ENCODE data around the gene PRELID3B.
"Not testable (repeated sequence)": the region's sequence is repeated elsewhere in the genome, so short reads cannot be mapped to it uniquely, and the experiment has no call there.

PRELID3B gene

DNA sequence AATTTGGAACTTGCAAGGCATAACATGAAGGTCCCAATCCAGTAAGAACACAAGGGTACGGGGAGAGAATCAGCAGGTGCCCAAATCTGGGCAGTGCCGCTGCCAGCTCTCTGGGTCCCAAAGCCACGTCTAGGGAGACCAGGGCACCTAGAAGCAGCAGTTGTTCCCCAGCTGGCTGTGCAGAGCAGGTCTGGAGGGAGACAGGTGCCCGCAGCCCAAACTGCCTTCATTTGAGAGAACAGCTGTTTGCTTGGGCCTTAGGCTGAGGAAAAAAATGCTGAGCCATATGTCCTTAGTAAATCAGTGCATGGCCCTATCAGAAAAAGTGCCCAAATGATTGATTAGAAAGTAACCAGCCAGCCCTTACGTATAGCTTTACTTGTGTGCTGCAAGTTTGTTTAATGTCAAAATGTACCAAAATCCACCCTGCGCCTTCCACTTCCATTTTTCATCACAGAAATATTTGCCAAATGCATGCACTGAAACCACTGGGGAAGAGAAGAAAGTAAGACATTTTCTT, 9.1 kb upstream of the PRELID3B start:
- Histone ChIP-seq H3K4me3 (no peak overlapping the region), H3K36me3 (no peaks in the 10 kb centered on the region), H3K4me2 (no peak overlapping the region), H4K20me1 (no peaks in the 10 kb centered on the region), H3K27me3 (no peaks in the 10 kb centered on the region), H3K4me1 (peaks cover 12% of the 10 kb centered on the region; the same call in 1 of the 2 replicates), H3K9ac (no peak overlapping the region), H3K27ac (no peak overlapping the region), H3K9me3 (no peaks in the 10 kb centered on the region)
- no peak for TF ChIP-seq Cebpa-rat (IDR thresholded peaks at IDR 0.05)

DNA sequence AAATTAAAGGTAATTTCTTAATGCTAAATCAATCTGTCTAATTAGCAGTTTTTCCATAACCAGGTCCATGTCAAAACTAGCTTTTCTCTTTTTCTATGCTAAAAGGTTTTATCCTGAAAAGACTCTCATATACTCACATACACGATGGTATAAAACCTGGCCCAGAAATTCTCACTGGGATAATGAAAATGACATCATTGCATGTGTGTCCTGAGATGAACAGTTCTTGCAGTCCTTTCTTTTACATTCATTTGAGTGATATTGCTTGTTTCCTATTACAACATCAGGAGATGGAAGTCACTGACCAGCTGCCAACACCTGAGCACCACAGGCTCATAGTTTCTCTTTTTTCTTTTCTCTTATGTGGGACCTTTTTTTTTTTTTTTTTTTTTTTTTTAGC, 7.9 kb upstream of the PRELID3B start:
- Histone ChIP-seq H3K36me3 (no peaks in the 10 kb centered on the region), H3K9me3 (no peaks in the 10 kb centered on the region), H3K9ac (no peak overlapping the region), H3K4me1 (peaks cover 12% of the 10 kb centered on the region; the same call in 1 of the 2 replicates), H3K27me3 (no peaks in the 10 kb centered on the region), H4K20me1 (no peaks in the 10 kb centered on the region), H3K4me2 (no peak overlapping the region), H3K27ac (no peak overlapping the region), H3K4me3 (no peak overlapping the region)
- TF ChIP-seq Cebpa-rat (IDR thresholded peaks at IDR 0.05) = no peak

DNA sequence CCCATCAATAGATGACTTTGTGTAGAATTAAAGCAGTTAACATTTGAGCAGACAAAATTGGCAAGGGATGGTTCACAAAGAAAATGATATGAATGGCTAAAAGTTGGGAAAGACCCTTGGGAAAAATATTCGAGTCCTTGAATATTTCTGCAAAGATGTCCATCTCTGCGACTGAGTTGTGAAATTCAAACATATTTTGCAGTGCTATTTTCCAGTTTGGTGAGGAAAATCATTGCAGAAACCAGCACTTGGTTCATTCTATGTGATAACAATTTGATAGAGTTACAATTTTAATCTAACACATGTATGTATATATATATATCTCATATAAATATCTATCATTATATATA, 6.1 kb upstream of the PRELID3B start:
- H3K27ac ChIP-seq = no peak overlapping the region
- H3K9ac ChIP-seq = no peak overlapping the region
- H3K27me3 ChIP-seq = no peaks in the 10 kb centered on the region
- no peak overlapping the region for H3K4me2 ChIP-seq
- no peaks in the 10 kb centered on the region for H3K36me3 ChIP-seq
- H3K9me3 ChIP-seq = no peaks in the 10 kb centered on the region
- TF ChIP-seq Cebpa-rat (IDR thresholded peaks at IDR 0.05) = no peak
- peaks cover 22% of the 10 kb centered on the region for H3K4me1 ChIP-seq
- no peak overlapping the region for H3K4me3 ChIP-seq
- H4K20me1 ChIP-seq = no peaks in the 10 kb centered on the region

DNA sequence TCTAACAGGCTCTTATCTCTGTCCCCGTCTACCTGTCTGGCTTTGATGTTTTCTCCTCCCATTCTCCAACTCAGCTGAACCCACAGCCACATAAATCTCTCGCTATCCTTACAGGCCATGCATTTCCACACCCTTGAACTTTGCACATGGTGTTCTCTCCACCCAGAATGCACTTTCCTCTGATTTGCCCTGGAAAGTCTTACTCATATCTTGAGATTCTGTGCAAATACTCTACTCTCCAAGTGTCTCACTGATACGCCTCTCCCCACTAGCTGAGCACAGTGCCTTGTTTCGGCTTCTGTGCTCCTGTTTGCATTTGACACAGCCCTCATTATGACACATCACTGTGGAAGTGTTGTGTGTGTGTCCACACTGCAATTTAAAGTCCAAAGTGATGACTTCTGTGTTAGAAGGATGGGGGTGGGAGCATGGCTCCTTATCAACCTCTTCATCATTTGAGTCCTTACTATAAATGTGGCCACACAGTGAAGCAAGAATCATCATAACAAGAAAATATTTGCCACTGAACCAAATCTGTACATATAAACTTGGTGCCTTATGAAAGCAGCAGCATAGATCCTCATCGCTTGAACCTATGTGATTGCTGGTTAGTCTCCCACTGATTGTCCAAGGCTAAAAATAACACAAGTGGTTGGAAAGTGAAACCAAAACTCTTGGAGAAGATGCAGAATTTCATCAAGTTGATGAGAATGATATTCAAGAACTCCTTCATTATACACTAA, 5.5 kb upstream of the PRELID3B start:
- Histone ChIP-seq H3K4me2 (no peak overlapping the region), H3K27ac (no peak overlapping the region), H3K36me3 (no peaks in the 10 kb centered on the region), H3K9ac (no peak overlapping the region), H3K27me3 (no peaks in the 10 kb centered on the region), H3K4me1 (peaks cover 28% of the 10 kb centered on the region), H3K9me3 (no peaks in the 10 kb centered on the region), H4K20me1 (no peaks in the 10 kb centered on the region), H3K4me3 (no peak overlapping the region)
- TF ChIP-seq Cebpa-rat (IDR thresholded peaks at IDR 0.05) = no peak

DNA sequence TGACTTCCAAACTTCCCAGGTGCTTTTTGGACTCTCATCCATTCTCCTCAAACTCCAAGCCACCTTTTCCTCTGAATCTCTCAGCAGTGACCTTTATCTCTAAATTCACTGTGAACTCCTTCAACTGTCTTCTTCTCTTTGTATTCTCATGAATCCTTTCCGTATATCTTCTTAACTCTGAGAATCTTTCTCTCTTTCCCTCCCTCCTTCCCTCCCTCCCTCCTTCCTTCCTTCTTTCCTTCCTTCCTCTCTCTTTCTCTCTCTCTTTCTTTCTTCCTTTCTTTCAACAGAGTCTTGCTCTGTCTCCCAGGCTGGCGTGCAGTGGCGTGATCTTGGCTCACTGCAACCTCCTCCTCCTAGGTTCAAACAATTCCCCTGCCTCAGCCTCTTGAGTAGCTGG, 4.3 kb upstream of the PRELID3B start:
- Histone ChIP-seq H3K4me1 (peaks cover 31% of the 10 kb centered on the region), H3K9me3 (no peaks in the 10 kb centered on the region), H3K27me3 (no peaks in the 10 kb centered on the region), H3K36me3 (no peaks in the 10 kb centered on the region), H3K27ac (no peak overlapping the region), H3K9ac (no peak overlapping the region), H3K4me3 (no peak overlapping the region), H4K20me1 (peaks cover 6% of the 10 kb centered on the region; the same call in 1 of the 2 replicates), H3K4me2 (no peak overlapping the region)
- TF ChIP-seq Cebpa-rat (IDR thresholded peaks at IDR 0.05) = no peak

DNA sequence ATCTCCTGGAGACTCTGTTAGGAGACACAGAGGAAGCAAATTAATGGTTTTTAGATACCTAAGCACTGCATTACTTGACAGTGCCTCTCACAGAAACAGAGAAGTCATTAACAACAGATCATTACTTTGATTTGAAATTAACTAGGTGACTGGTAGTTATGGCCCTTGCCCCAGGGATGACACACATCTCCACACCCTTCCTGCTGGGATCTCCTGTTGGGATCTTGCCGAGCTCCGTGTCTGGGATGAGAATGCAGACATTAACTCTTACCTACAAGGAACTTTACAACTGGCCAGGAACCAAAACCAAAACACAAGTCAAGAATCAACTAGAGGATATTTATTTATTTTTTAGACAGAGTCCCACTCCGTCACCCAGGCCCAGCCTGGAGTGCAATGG, 2.2 kb upstream of the PRELID3B start:
- no peak overlapping the region for H3K27ac ChIP-seq
- H3K27me3 ChIP-seq = no peaks in the 10 kb centered on the region
- peaks cover 52% of the 10 kb centered on the region for H3K4me1 ChIP-seq
- H3K36me3 ChIP-seq = peaks cover 16% of the 10 kb centered on the region
- no peak overlapping the region for H3K4me3 ChIP-seq
- H4K20me1 ChIP-seq = peaks cover 26% of the 10 kb centered on the region
- TF ChIP-seq Cebpa-rat (IDR thresholded peaks at IDR 0.05) = no peak
- H3K4me2 ChIP-seq = no peak overlapping the region
- H3K9me3 ChIP-seq = no peaks in the 10 kb centered on the region
- H3K9ac ChIP-seq = no peak overlapping the region

DNA sequence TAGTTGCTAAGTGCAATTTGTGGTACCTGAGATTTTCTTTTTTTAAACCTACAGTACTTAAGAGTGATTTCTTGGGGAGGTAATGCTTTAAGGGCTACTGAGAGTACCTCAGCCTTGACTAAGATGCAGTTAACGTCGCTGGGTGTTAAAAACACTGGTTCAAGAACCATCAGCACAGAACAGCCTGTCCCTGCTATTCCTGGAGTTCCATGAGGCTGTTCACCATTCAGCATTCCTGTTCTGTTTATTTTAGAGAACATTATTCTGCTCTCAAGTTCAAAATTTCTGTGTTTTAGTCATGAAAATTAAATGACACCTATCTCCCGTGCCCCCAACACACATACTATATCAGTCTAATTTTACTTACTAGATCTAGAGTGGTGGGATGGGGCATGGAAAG, 1.7 kb upstream of the PRELID3B start:
- Histone ChIP-seq H3K9me3 (no peaks in the 10 kb centered on the region), H3K4me1 (peaks cover 57% of the 10 kb centered on the region), H3K9ac (no peak overlapping the region), H3K36me3 (peaks cover 20% of the 10 kb centered on the region), H3K4me3 (no peak overlapping the region), H3K4me2 (peak overlapping the region; percentile 89), H3K27ac (no peak overlapping the region), H4K20me1 (peaks cover 31% of the 10 kb centered on the region), H3K27me3 (no peaks in the 10 kb centered on the region)
- no peak for TF ChIP-seq Cebpa-rat (IDR thresholded peaks at IDR 0.05)

DNA sequence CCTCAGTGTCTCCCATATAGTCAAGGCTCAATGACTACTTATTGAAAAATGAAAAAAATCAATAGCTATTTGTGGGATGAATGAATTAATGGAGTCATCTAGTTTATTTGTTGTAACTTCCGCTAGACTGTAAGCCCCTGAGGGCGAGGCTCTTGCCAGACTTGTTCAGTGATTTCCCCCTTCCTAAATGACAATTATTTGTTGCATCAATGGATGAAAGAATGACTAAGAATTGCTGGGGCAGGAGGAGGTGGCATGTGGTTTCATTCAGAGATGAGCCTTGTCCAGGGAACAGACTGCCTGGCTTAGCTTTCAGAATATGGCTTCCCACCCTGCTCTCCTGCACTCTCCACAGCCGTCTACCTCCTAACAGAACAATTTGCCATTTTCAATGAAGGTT, 1.1 kb upstream of the PRELID3B start:
- H3K4me2 ChIP-seq = peak overlapping the region; percentile 89
- no peak overlapping the region for H3K9ac ChIP-seq
- no peaks in the 10 kb centered on the region for H3K27me3 ChIP-seq
- no peak for TF ChIP-seq Cebpa-rat (IDR thresholded peaks at IDR 0.05)
- H3K9me3 ChIP-seq = no peaks in the 10 kb centered on the region
- H3K4me1 ChIP-seq = peaks cover 63% of the 10 kb centered on the region
- H4K20me1 ChIP-seq = peaks cover 37% of the 10 kb centered on the region
- no peak overlapping the region; the same call in 1 of the 2 replicates for H3K27ac ChIP-seq
- no peak overlapping the region for H3K4me3 ChIP-seq
- peaks cover 21% of the 10 kb centered on the region for H3K36me3 ChIP-seq

DNA sequence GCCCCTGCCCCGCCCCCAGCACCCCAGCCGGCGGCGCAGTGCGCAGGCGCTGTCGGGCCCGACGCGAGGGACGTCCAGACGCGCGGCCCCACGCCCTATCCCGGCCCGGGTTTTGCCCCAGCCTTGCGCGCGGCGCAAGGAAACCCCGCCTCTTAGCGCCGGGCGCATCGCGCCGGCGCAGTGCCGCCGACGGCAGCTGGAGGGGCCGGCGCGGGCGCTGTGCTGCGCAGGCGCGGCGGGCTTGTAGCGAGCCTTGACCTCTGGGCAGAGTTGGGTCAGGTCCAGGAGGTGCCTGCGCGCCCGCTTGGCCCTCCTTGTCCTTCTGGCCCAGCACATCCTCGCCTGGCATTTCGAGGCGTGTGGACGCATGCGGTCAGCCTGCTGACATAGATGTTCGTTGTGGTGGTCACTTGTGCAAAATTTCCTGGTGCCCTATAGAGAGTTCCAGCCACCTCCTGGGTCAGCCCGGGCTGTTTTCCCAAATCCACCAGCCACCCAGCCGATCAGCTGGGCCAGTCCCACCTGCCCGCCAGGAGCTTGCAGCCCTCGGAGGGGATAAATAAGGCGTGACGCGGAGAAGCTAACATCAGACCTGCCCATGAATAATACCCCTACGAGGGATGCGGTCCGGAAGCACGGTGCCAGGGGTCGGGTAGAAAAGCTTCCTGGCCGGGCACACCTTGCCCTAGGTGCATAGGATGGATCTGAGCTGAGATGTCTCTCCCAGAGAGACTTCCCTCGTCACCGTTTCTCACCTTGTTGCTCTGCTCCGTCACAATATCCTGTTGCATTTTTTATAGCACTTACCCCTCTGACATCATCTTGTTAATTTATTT, 428 bp upstream of the PRELID3B start:
- H3K36me3 ChIP-seq = peaks cover 28% of the 10 kb centered on the region
- peaks cover 44% of the 10 kb centered on the region for H4K20me1 ChIP-seq
- TF ChIP-seq Cebpa-rat (IDR thresholded peaks at IDR 0.05) = no peak
- peak overlapping the region; percentile 89 for H3K4me2 ChIP-seq
- peak overlapping the region; percentile 95 for H3K4me3 ChIP-seq
- peaks cover 57% of the 10 kb centered on the region for H3K4me1 ChIP-seq
- H3K9me3 ChIP-seq = no peaks in the 10 kb centered on the region
- H3K27ac ChIP-seq = peak overlapping the region; percentile 93
- no peaks in the 10 kb centered on the region for H3K27me3 ChIP-seq
- H3K9ac ChIP-seq = peak overlapping the region; percentile 90

DNA sequence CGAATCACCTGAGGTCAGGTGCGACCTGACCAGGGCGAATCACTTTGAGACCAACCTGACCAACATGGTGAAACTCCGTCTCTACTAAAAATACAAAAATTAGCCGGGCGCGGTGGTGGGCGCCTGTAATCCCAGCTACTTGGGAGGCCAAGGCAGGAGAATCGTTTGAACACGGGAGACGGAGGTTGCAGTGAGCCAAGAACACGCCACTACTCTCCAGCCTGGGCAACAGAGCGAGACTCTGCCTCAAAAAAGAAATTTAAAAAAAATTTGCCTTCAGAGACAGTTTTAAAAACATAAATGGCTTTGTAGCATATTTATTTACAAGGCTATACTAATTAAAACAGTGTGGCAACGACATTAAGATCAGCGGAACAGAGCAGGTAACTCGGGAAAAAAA, 1.1 kb downstream of the PRELID3B start:
- peaks cover 56% of the 10 kb centered on the region for H4K20me1 ChIP-seq
- not testable (repeated sequence) for H3K27me3 ChIP-seq, H3K9me3 ChIP-seq, H3K27ac ChIP-seq
- peak overlapping the region; percentile 90 for H3K9ac ChIP-seq
- peaks cover 43% of the 10 kb centered on the region for H3K36me3 ChIP-seq
- H3K4me1 ChIP-seq = peaks cover 51% of the 10 kb centered on the region
- peak overlapping the region; percentile 95 for H3K4me3 ChIP-seq
- H3K4me2 ChIP-seq = peak overlapping the region; percentile 89
